ENCODE data around the gene HSPA1B.

GRCh38 chr6:31830886-31831335 is 3.4 kb downstream of the HSPA1B start:
- TF ChIP-seq, protein P1, sequence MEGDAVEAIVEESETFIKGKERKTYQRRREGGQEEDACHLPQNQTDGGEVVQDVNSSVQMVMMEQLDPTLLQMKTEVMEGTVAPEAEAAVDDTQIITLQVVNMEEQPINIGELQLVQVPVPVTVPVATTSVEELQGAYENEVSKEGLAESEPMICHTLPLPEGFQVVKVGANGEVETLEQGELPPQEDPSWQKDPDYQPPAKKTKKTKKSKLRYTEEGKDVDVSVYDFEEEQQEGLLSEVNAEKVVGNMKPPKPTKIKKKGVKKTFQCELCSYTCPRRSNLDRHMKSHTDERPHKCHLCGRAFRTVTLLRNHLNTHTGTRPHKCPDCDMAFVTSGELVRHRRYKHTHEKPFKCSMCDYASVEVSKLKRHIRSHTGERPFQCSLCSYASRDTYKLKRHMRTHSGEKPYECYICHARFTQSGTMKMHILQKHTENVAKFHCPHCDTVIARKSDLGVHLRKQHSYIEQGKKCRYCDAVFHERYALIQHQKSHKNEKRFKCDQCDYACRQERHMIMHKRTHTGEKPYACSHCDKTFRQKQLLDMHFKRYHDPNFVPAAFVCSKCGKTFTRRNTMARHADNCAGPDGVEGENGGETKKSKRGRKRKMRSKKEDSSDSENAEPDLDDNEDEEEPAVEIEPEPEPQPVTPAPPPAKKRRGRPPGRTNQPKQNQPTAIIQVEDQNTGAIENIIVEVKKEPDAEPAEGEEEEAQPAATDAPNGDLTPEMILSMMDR (IDR thresholded peaks at IDR 0.05), result no peak
- TF ChIP-seq ZFX (IDR thresholded peaks at IDR 0.05; ENCODE audit: borderline replicate concordance), result no peak

Measured in 22Rv1 (cell line).